Stimulated activated naive CD8-positive, alpha-beta T cell treated with anti-CD3 and anti-CD28 coated beads, Interleukin-15, Interleukin-2, amounts not matched to agents 100 ng/mL and 50 ng/mL, for 24 hours (primary cell): ENCODE results near the gene IL1B.
A peak's percentile ranks its signal among the peaks of the same experiment; 100 is the strongest.

Experiments
- H3K27ac Mint-ChIP-seq: one replicate; pipeline ENCODE4 v1.8.0; 2021; ENCODE audit warnings: mild to moderate bottlenecking, mixed read lengths
- H3K27me3 Mint-ChIP-seq: one replicate; pipeline ENCODE4 v1.8.0; 2021; ENCODE audit warnings: mixed read lengths
- H3K36me3 Mint-ChIP-seq: one replicate; pipeline ENCODE4 v1.8.0; 2021; ENCODE audit warnings: low read depth, mixed read lengths
- H3K4me1 Mint-ChIP-seq: one replicate; pipeline ENCODE4 v1.8.0; 2021; ENCODE audit warnings: low read depth, mixed read lengths
- H3K4me3 Mint-ChIP-seq: one replicate; pipeline ENCODE4 v1.8.0; 2021; ENCODE audit warnings: mild to moderate bottlenecking, mixed read lengths
- H3K9me3 Mint-ChIP-seq: one replicate; pipeline ENCODE4 v1.8.0; 2021; ENCODE audit warnings: mixed read lengths

Gene IL1B

GRCh38 chr2:112827604-112828185, 8.9 kb downstream of the IL1B start:
- no peaks in the 10 kb centered on the region for H3K36me3 Mint-ChIP-seq
- H3K9me3 Mint-ChIP-seq: no peaks in the 10 kb centered on the region
- peaks cover 17% of the 10 kb centered on the region for H3K4me1 Mint-ChIP-seq
- H3K27me3 Mint-ChIP-seq: peaks cover 16% of the 10 kb centered on the region
- H3K4me3 Mint-ChIP-seq: no peak overlapping the region
- no peak overlapping the region for H3K27ac Mint-ChIP-seq

DNA sequence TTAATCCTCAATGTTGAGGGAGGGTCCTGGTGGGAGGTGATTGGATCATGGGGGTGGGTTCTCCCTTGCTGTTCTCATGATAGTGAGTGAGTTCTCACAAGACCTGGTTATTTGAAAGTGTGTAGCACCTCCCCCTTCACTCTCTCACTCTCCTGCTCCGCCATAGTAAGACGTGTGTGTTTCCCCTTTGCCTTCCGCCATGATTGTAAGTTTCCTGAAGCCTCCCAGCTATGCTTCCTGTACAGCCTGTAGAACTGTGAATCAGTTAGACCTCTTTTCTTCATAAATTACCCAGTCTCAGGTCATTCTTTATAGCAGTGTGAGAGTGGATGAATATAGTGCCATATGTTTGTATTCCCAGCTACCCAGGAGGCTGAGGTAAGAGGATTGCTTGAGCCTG, 9.6 kb downstream of the IL1B start:
- Mint-ChIP-seq H3K4me3 (no peak overlapping the region), H3K4me1 (peaks cover 24% of the 10 kb centered on the region), H3K27ac (peak overlapping the region; percentile 11), H3K27me3 (peaks cover 13% of the 10 kb centered on the region), H3K36me3 (no peaks in the 10 kb centered on the region), H3K9me3 (no peaks in the 10 kb centered on the region)

- H3K9me3 Mint-ChIP-seq: no peaks in the 10 kb centered on the region
- no peak overlapping the region for H3K27ac Mint-ChIP-seq
- peaks cover 8% of the 10 kb centered on the region for H3K27me3 Mint-ChIP-seq
- peaks cover 30% of the 10 kb centered on the region for H3K4me1 Mint-ChIP-seq
- H3K36me3 Mint-ChIP-seq: no peaks in the 10 kb centered on the region
- no peak overlapping the region for H3K4me3 Mint-ChIP-seq
Measured at GRCh38 chr2:112825706-112826105, 10.9 kb downstream of the IL1B start.

GRCh38 chr2:112824694-112825085, 11.9 kb downstream of the IL1B start:
- Mint-ChIP-seq H3K4me3 (no peak overlapping the region), H3K27ac (no peak overlapping the region), H3K27me3 (peaks cover 3% of the 10 kb centered on the region), H3K4me1 (peaks cover 37% of the 10 kb centered on the region), H3K9me3 (no peaks in the 10 kb centered on the region), H3K36me3 (no peaks in the 10 kb centered on the region)

DNA sequence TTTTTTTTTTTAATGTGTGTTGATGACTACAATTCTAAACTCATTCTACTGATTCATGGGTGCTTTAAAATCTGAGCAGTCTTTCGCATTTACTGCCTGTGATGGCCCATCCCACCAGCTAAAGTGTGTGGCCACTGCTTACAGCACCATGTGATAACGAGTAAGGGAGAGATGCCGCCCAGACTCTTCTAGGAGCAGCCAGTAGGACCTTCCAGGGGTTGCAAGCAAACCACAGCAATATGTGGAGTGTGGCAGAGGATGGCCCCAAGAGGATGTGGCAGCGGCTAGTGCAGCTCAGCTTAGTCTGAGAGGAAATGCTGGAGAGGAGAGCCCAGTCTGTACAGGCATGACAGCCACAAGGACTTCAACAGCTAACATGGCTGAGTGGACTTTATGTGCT, 14.9 kb downstream of the IL1B start:
- H3K27me3 Mint-ChIP-seq: no peaks in the 10 kb centered on the region
- no peaks in the 10 kb centered on the region for H3K9me3 Mint-ChIP-seq
- H3K4me1 Mint-ChIP-seq: peaks cover 37% of the 10 kb centered on the region
- no peaks in the 10 kb centered on the region for H3K36me3 Mint-ChIP-seq
- H3K4me3 Mint-ChIP-seq: peak overlapping the region; percentile 2
- H3K27ac Mint-ChIP-seq: peak overlapping the region; percentile 77

DNA sequence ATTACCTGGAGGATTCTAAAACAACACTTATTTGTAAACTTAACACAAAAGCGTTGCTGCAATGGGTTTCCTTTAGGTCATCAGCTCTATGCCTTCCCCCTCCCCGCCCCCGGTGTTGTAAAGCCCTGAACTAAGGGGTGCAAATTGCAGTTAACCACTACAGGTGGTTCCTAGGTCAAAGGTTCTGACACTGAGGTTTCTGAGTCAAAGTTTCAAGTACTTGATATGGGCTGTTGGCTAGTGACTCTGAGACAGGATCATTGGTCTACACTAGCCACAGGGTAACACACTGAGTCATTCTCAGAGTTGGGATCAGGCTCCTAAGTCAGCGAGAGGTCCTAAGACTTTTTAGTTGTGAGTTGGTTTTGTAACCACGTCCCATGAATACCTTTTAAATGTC, 15.4 kb downstream of the IL1B start:
- H3K27ac Mint-ChIP-seq: peak overlapping the region; percentile 77
- H3K27me3 Mint-ChIP-seq: no peaks in the 10 kb centered on the region
- peaks cover 37% of the 10 kb centered on the region for H3K4me1 Mint-ChIP-seq
- no peaks in the 10 kb centered on the region for H3K9me3 Mint-ChIP-seq
- H3K36me3 Mint-ChIP-seq: no peaks in the 10 kb centered on the region
- H3K4me3 Mint-ChIP-seq: no peak overlapping the region

- H3K4me1 Mint-ChIP-seq: peaks cover 32% of the 10 kb centered on the region
- H3K36me3 Mint-ChIP-seq: no peaks in the 10 kb centered on the region
- no peaks in the 10 kb centered on the region for H3K9me3 Mint-ChIP-seq
- no peaks in the 10 kb centered on the region for H3K27me3 Mint-ChIP-seq
- H3K4me3 Mint-ChIP-seq: no peak overlapping the region
- H3K27ac Mint-ChIP-seq: no peak overlapping the region
Measured at GRCh38 chr2:112820343-112820742, 16.2 kb downstream of the IL1B start.

GRCh38 chr2:112819081-112819480, 17.5 kb downstream of the IL1B start:
- H3K9me3 Mint-ChIP-seq: no peaks in the 10 kb centered on the region
- no peaks in the 10 kb centered on the region for H3K27me3 Mint-ChIP-seq
- peaks cover 28% of the 10 kb centered on the region for H3K4me1 Mint-ChIP-seq
- H3K27ac Mint-ChIP-seq: no peak overlapping the region
- H3K36me3 Mint-ChIP-seq: no peaks in the 10 kb centered on the region
- H3K4me3 Mint-ChIP-seq: no peak overlapping the region

GRCh38 chr2:112818094-112818902, 18.3 kb downstream of the IL1B start:
- Mint-ChIP-seq H3K27ac (no peak overlapping the region), H3K27me3 (no peaks in the 10 kb centered on the region), H3K36me3 (no peaks in the 10 kb centered on the region), H3K4me3 (no peak overlapping the region), H3K4me1 (peaks cover 27% of the 10 kb centered on the region), H3K9me3 (no peaks in the 10 kb centered on the region)

GRCh38 chr2:112817082-112817689, 19.4 kb downstream of the IL1B start:
- H3K9me3 Mint-ChIP-seq: no peaks in the 10 kb centered on the region

DNA sequence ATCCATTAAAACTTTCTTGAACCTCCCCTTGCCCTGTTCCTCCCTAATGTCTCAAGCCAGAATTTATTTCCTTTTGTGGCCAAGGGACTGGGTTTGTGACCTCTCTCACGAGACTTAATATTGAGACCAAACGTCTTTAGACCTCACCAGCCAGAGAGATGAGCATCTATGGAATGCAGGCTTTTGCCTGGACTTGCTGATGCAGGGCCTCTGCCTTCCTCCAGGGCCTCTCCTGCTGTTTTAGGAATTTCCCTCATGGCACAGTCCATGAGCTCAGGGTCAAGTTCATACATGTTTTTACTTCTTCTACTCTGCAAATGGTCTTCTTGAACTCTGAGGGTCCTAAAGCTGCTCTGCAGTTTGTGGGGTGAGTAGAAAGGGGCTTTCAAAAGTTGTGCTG, 22.3 kb downstream of the IL1B start:
- Mint-ChIP-seq H3K4me1 (peaks cover 21% of the 10 kb centered on the region), H3K27ac (no peak overlapping the region), H3K4me3 (no peak overlapping the region), H3K9me3 (peaks cover 4% of the 10 kb centered on the region), H3K27me3 (no peaks in the 10 kb centered on the region), H3K36me3 (no peaks in the 10 kb centered on the region)

More at GRCh38 chr2:112817082-112817689, 19.4 kb downstream of the IL1B start:
- peaks cover 28% of the 10 kb centered on the region for H3K4me1 Mint-ChIP-seq
- H3K4me3 Mint-ChIP-seq: no peak overlapping the region
- H3K27ac Mint-ChIP-seq: no peak overlapping the region
- H3K27me3 Mint-ChIP-seq: no peaks in the 10 kb centered on the region
- H3K36me3 Mint-ChIP-seq: no peaks in the 10 kb centered on the region

- Mint-ChIP-seq H3K27me3 (no peaks in the 10 kb centered on the region), H3K9me3 (peaks cover 4% of the 10 kb centered on the region), H3K4me1 (peaks cover 26% of the 10 kb centered on the region), H3K4me3 (no peak overlapping the region), H3K36me3 (no peaks in the 10 kb centered on the region), H3K27ac (no peak overlapping the region)
Measured at GRCh38 chr2:112813280-112813966, 23.2 kb downstream of the IL1B start.

- peak overlapping the region; percentile 65 for H3K27ac Mint-ChIP-seq
- peaks cover 6% of the 10 kb centered on the region for H3K9me3 Mint-ChIP-seq
- H3K36me3 Mint-ChIP-seq: peaks cover 1% of the 10 kb centered on the region
- H3K27me3 Mint-ChIP-seq: no peaks in the 10 kb centered on the region
- H3K4me3 Mint-ChIP-seq: no peak overlapping the region
- peaks cover 26% of the 10 kb centered on the region for H3K4me1 Mint-ChIP-seq
Measured at GRCh38 chr2:112812318-112813267, 24.0 kb downstream of the IL1B start.

GRCh38 chr2:112811841-112812306, 24.7 kb downstream of the IL1B start:
- Mint-ChIP-seq H3K4me1 (peaks cover 26% of the 10 kb centered on the region), H3K9me3 (peaks cover 12% of the 10 kb centered on the region), H3K4me3 (no peak overlapping the region), H3K27me3 (no peaks in the 10 kb centered on the region), H3K27ac (peak overlapping the region; percentile 65), H3K36me3 (peaks cover 7% of the 10 kb centered on the region)
